ENCODE data around the gene ABCG2. TPM values are rescaled to one million over a fixed set of nuclear protein-coding genes. Genes with fewer than 3 reads are reported as not detected.

Gene ABCG2
- total RNA-seq, 1 experiment from 2014 or later: 24.6 TPM

DNA sequence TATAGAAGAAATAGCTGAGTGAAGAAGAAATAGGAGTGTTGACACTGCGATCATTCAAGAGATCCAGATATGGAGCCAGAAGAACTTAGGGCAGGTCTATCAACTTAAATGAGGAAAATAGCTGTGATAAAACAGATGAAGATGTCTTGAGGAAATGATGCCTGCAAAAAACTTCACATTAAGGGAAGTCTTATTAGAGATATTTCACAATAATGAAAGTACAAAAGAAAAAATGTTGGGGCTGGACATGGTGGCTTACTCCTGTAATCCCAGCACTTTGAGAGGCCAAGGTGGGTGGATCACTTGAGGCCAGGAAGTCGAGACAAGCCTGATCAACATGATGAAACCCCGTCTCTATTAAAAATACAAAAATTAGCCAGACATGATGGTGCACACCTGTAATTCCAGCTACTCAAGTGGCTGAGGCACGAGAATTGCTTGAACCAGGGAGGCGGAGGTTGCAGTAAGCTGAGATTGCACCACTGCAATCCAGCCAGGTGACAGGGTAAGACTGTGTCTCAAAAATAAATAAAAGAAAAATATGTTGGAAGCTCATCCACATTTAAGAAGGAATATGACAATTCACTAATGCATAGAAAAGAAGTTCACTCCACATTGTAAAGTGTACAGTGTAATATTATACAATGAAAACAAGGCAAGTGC, 94.7 kb downstream of the ABCG2 start:
- Histone ChIP-seq H3F3A (ENCODE audit: insufficient read depth, low read depth) (no peaks in the 10 kb centered on the region), H3K36me3 (ENCODE audit: low read depth) (no peaks in the 10 kb centered on the region), H3K9me2 (ENCODE audit: insufficient read depth) (no peaks in the 10 kb centered on the region), H3K4me3 (no peak overlapping the region), H3K27ac (no peak overlapping the region), H3K4me1 (replicated peaks; ENCODE audit: insufficient read depth) (no peaks in the 10 kb centered on the region), H2AFZ (no peak overlapping the region), H3K27me3 (ENCODE audit: insufficient read depth, low read depth) (no peaks in the 10 kb centered on the region), H3K9me3 (ENCODE audit: insufficient read depth, low read depth) (no peaks in the 10 kb centered on the region), H4K20me1 (ENCODE audit: insufficient read depth) (no peaks in the 10 kb centered on the region), H3K4me2 (no peak overlapping the region), H3K79me2 (ENCODE audit: low read depth) (no peaks in the 10 kb centered on the region)
- BruUV-seq (replicated peaks): no TSS peak
- DNase-seq: no peak
- ChIA-PET POLR2A (ENCODE audit: unreplicated experiment) (no interaction called here), CTCF (no interaction called here)
- intact Hi-C loops (cut with micrococcal nuclease; ENCODE audit: unreplicated experiment): no loop called here
- TF ChIP-seq, protein P1, sequence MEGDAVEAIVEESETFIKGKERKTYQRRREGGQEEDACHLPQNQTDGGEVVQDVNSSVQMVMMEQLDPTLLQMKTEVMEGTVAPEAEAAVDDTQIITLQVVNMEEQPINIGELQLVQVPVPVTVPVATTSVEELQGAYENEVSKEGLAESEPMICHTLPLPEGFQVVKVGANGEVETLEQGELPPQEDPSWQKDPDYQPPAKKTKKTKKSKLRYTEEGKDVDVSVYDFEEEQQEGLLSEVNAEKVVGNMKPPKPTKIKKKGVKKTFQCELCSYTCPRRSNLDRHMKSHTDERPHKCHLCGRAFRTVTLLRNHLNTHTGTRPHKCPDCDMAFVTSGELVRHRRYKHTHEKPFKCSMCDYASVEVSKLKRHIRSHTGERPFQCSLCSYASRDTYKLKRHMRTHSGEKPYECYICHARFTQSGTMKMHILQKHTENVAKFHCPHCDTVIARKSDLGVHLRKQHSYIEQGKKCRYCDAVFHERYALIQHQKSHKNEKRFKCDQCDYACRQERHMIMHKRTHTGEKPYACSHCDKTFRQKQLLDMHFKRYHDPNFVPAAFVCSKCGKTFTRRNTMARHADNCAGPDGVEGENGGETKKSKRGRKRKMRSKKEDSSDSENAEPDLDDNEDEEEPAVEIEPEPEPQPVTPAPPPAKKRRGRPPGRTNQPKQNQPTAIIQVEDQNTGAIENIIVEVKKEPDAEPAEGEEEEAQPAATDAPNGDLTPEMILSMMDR (conservative IDR thresholded peaks at IDR 0.05): no peak
- no peak for TF ChIP-seq EZH2 (IDR thresholded peaks at IDR 0.05; ENCODE audit: low read depth)

DNA sequence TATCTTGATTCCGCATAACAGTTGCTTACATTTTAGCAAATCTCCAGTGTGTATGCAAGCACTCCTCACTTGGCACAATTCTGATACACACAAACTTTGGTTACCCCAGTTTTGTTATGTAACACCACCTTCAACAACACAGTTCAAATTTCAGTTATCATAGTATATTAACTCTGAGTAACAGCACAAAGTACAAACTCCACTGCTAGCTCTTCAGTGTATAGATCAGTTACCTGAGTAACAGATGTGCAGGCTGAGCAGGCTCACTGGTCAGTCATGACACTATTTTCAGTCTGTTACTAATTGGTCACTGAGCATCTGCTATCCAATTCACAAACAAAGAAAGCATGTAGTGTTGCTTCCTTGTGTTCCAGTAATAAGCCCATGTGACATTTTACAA, 95.6 kb downstream of the ABCG2 start:
- Histone ChIP-seq H3K27ac (no peak overlapping the region), H3K9me2 (ENCODE audit: insufficient read depth) (no peaks in the 10 kb centered on the region), H3K4me3 (no peak overlapping the region), H3F3A (ENCODE audit: insufficient read depth, low read depth) (no peaks in the 10 kb centered on the region), H3K9me3 (ENCODE audit: insufficient read depth, low read depth) (no peaks in the 10 kb centered on the region), H3K4me1 (replicated peaks; ENCODE audit: insufficient read depth) (no peaks in the 10 kb centered on the region), H3K36me3 (ENCODE audit: low read depth) (no peaks in the 10 kb centered on the region), H3K27me3 (ENCODE audit: insufficient read depth, low read depth) (no peaks in the 10 kb centered on the region), H3K4me2 (no peak overlapping the region), H2AFZ (no peak overlapping the region), H3K79me2 (ENCODE audit: low read depth) (no peaks in the 10 kb centered on the region), H4K20me1 (ENCODE audit: insufficient read depth) (no peaks in the 10 kb centered on the region)
- BruUV-seq (replicated peaks): no TSS peak
- CTCF ChIA-PET: no interaction called here
- POLR2A ChIA-PET (ENCODE audit: unreplicated experiment): no interaction called here
- intact Hi-C loops (cut with micrococcal nuclease; ENCODE audit: unreplicated experiment): no loop called here
- no peak for DNase-seq
- TF ChIP-seq, protein P1 (conservative IDR thresholded peaks at IDR 0.05): no peak
- TF ChIP-seq EZH2 (IDR thresholded peaks at IDR 0.05; ENCODE audit: low read depth): no peak

DNA sequence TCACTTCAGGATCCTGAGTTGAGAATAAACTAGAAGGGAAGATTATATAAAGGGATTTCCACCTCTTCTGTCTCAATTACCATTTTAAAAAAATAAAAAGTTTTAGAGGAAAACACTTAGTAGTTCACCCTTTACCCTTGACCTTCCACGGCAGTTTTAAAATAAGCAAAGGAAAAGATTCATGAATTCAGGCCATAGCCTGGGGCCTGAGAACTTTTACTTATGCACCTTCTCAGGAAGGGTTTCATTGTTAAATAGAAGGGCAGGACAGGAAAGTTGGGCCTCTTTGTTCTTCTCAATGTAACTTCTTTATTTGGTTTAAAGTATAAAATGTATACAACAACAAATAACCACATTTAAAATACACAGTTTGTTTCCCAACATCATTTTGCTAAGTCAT, 96.1 kb downstream of the ABCG2 start:
- no peaks in the 10 kb centered on the region for H3K36me3 ChIP-seq (ENCODE audit: low read depth)
- H3K79me2 ChIP-seq (ENCODE audit: low read depth): no peaks in the 10 kb centered on the region
- no TSS peak for BruUV-seq (replicated peaks)
- TF ChIP-seq EZH2 (IDR thresholded peaks at IDR 0.05; ENCODE audit: low read depth): no peak
- TF ChIP-seq, protein P1 (conservative IDR thresholded peaks at IDR 0.05): no peak
- no peaks in the 10 kb centered on the region for H3K9me3 ChIP-seq (ENCODE audit: insufficient read depth, low read depth)
- H3K4me2 ChIP-seq: no peak overlapping the region
- H3F3A ChIP-seq (ENCODE audit: insufficient read depth, low read depth): no peaks in the 10 kb centered on the region
- no peaks in the 10 kb centered on the region for H3K27me3 ChIP-seq (ENCODE audit: insufficient read depth, low read depth)
- no peak for DNase-seq
- H3K4me1 ChIP-seq (replicated peaks; ENCODE audit: insufficient read depth): no peaks in the 10 kb centered on the region
- H4K20me1 ChIP-seq (ENCODE audit: insufficient read depth): no peaks in the 10 kb centered on the region
- no peak overlapping the region for H2AFZ ChIP-seq
- H3K9me2 ChIP-seq (ENCODE audit: insufficient read depth): no peaks in the 10 kb centered on the region
- H3K4me3 ChIP-seq: no peak overlapping the region
- intact Hi-C loops (cut with micrococcal nuclease; ENCODE audit: unreplicated experiment): no loop called here
- ChIA-PET POLR2A (ENCODE audit: unreplicated experiment) (no interaction called here), CTCF (no interaction called here)
- H3K27ac ChIP-seq: no peak overlapping the region

Data from PC-9 (cell line).